ENCODE measurements around the gene VAV2.

- TF ChIP-seq CTCF (IDR thresholded peaks at IDR 0.05) (no peak), REST (IDR thresholded peaks at IDR 0.05; ENCODE audit: insufficient read depth in 1 of 2, low read depth in 2 of 2, low read length in 1 of 2) (no peak), POLR2AphosphoS5 (IDR thresholded peaks at IDR 0.05; ENCODE audit: low read depth, low read length) (no peak)
These were observed 87.6 kb downstream of the VAV2 start for GRCh38 chr9:133904346-133905090.
